Suprapubic skin (tissue), 4 donors: ENCODE measurements around the gene SNX8.

Source experiments
- EP300 ChIP-seq: sonication (generic); formaldehyde crosslinking; IDR thresholded peaks from one replicate; pipeline ENCODE4 v1.6.1; 2017; ENCODE audit warnings: antibody characterized with exemption
- POLR2AphosphoS5 ChIP-seq, 3 donors: sonication (generic); formaldehyde crosslinking; IDR thresholded peaks; one replicate each; pipeline ENCODE4 v1.6.1; 2017; ENCODE audit warnings: antibody characterized with exemption in 3 of 3
- TF ChIP-seq, protein P1 (sequence below), 2 donors: fragments of 200-600 bp in 1 of 2; fragments of 450-650 bp in 1 of 2; sonication (generic) in 1 of 2; IDR thresholded peaks; one replicate each; pipeline ENCODE4 v1.5.1; 2016 to 2019; ENCODE audit warnings: antibody characterized with exemption in 2 of 2, mild to moderate bottlenecking in 1 of 2, moderate library complexity in 1 of 2

GRCh38 chr7:2217206-2217605 is 97.0 kb downstream of the SNX8 start:
- TF ChIP-seq, protein P1, sequence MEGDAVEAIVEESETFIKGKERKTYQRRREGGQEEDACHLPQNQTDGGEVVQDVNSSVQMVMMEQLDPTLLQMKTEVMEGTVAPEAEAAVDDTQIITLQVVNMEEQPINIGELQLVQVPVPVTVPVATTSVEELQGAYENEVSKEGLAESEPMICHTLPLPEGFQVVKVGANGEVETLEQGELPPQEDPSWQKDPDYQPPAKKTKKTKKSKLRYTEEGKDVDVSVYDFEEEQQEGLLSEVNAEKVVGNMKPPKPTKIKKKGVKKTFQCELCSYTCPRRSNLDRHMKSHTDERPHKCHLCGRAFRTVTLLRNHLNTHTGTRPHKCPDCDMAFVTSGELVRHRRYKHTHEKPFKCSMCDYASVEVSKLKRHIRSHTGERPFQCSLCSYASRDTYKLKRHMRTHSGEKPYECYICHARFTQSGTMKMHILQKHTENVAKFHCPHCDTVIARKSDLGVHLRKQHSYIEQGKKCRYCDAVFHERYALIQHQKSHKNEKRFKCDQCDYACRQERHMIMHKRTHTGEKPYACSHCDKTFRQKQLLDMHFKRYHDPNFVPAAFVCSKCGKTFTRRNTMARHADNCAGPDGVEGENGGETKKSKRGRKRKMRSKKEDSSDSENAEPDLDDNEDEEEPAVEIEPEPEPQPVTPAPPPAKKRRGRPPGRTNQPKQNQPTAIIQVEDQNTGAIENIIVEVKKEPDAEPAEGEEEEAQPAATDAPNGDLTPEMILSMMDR (IDR thresholded peaks at IDR 0.05), result no peak
- TF ChIP-seq EP300, result no peak
- TF ChIP-seq POLR2AphosphoS5 (IDR thresholded peaks at IDR 0.05), result no peak
